ENCODE results near the gene CCT7.

The CCT7 gene

GRCh38 chr2:73297151-73297559 is 63.0 kb downstream of the CCT7 start:
- DNase-seq = no peak

- no peak for DNase-seq
These were observed 63.5 kb downstream of the CCT7 start for GRCh38 chr2:73297586-73297985.

DNA sequence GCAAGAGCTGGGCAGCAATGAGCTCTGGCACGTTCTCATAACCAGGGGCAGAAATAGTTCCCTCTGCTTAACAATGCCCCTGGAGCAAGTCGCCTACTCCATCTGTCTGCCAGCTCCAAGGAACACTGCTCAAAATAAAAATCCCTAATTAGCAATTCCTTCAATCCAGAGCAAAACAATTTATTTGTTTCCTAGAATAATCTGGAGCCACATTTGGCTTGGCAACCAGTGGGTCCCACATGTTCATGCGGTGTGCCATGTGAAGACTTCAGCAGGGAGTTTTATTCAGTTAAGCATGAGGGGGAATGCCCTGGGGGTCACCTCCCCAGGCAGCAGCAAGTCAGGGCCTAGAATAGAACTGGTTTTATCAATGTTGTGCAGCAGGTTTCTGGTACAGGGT is 66.8 kb downstream of the CCT7 start:
- DNase-seq = no peak

DNA sequence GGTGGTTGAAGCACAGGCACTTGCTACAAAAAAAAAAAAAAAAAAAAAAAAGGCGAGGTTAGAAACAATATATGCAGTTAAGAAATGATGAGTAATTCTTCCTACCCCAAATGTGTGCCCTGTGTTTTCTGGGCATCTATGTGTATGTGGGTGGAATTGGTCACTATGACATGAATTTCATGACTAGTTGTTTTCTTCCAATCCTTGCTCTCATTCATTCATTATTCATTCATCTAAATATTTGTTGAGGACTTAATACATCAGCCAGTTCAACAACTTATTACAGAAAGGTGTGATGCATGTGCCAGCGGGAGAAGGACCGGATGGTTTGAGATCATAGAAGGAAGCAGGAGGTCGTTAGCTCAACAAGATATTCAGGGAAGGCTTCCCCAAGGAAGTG is 67.5 kb downstream of the CCT7 start:
- no peak for DNase-seq

All from SIG-M5 (cell line).